HUES64 (cell line): Measurements from ENCODE around the gene NOTUM.
A peak's percentile ranks its signal among the peaks of the same experiment; 100 is the strongest.

Experiments used
- H3K27ac ChIP-seq: 2 replicates; pipeline ENCODE4 v1.7.0; 2013; ENCODE audit warnings: low read depth, low read length, inconsistent platforms
- H3K27me3 ChIP-seq: 2 replicates; pipeline ENCODE4 v1.6.1; 2013; ENCODE audit warnings: mild to moderate bottlenecking, low read length; ENCODE audit not compliant: insufficient read depth
- H3K36me3 ChIP-seq: 2 replicates; pipeline ENCODE4 v1.6.1; 2013; ENCODE audit warnings: mild to moderate bottlenecking, low read length; ENCODE audit not compliant: insufficient read depth
- H3K4me1 ChIP-seq: 2 replicates; pipeline ENCODE4 v1.6.1; 2013; ENCODE audit warnings: mild to moderate bottlenecking, low read length, moderate library complexity; ENCODE audit not compliant: insufficient read depth
- H3K4me3 ChIP-seq: 2 replicates; pipeline ENCODE4 v1.5.1; 2013; ENCODE audit warnings: mild to moderate bottlenecking, low read length, moderate library complexity
- H3K9ac ChIP-seq: 2 replicates; pipeline ENCODE4 v1.6.1; 2013; ENCODE audit warnings: mild to moderate bottlenecking, low read depth, low read length
- H3K9me3 ChIP-seq: 2 replicates; pipeline ENCODE4 v1.6.1; 2013; ENCODE audit warnings: low read depth, low read length; ENCODE audit not compliant: insufficient read depth
- WGBS: fragments of 150-250, 120-280 bp; methylation state at CpG from one replicate; pipeline ENCODE4 v1.1.7; 2013; ENCODE audit warnings: missing lambda C conversion rate; 5-methylcytosine and 5-hydroxymethylcytosine counted together

NOTUM gene

GRCh38 chr17:81915331-81915730, 45.7 kb downstream of the NOTUM start:
- Histone ChIP-seq H3K27me3 (peaks cover 3% of the 10 kb centered on the region), H3K4me3 (no peak overlapping the region), H3K9me3 (no peaks in the 10 kb centered on the region), H3K9ac (no peak overlapping the region), H3K27ac (no peak overlapping the region), H3K4me1 (peaks cover 6% of the 10 kb centered on the region; the same call in 1 of the 2 replicates), H3K36me3 (peaks cover 49% of the 10 kb centered on the region)
- 95% methylated on average over 12 of the region's 12 CpGs for WGBS

GRCh38 chr17:81914103-81914850, 46.7 kb downstream of the NOTUM start:
- no peak overlapping the region for H3K4me3 ChIP-seq
- H3K27ac ChIP-seq, result no peak overlapping the region
- peaks cover 38% of the 10 kb centered on the region for H3K36me3 ChIP-seq
- 96% methylated on average over 36 of the region's 36 CpGs for whole genome bisulfite sequencing
- peaks cover 6% of the 10 kb centered on the region; the same call in 1 of the 2 replicates for H3K4me1 ChIP-seq
- no peak overlapping the region for H3K9ac ChIP-seq
- H3K27me3 ChIP-seq, result peaks cover 10% of the 10 kb centered on the region
- H3K9me3 ChIP-seq, result no peaks in the 10 kb centered on the region

- Histone ChIP-seq H3K27ac (no peak overlapping the region), H3K9me3 (no peaks in the 10 kb centered on the region), H3K27me3 (peaks cover 10% of the 10 kb centered on the region), H3K9ac (no peak overlapping the region), H3K4me1 (peaks cover 6% of the 10 kb centered on the region; the same call in 1 of the 2 replicates), H3K4me3 (no peak overlapping the region), H3K36me3 (peaks cover 36% of the 10 kb centered on the region)
- 95% methylated on average over 31 of the region's 31 CpGs for WGBS
These were observed 47.4 kb downstream of the NOTUM start for GRCh38 chr17:81913394-81914102.

GRCh38 chr17:81912441-81913309, 48.3 kb downstream of the NOTUM start:
- no peak overlapping the region for H3K4me3 ChIP-seq
- peaks cover 10% of the 10 kb centered on the region for H3K27me3 ChIP-seq
- H3K9me3 ChIP-seq, result no peaks in the 10 kb centered on the region
- no peak overlapping the region for H3K27ac ChIP-seq
- H3K36me3 ChIP-seq, result peaks cover 36% of the 10 kb centered on the region
- H3K9ac ChIP-seq, result no peak overlapping the region
- H3K4me1 ChIP-seq, result peaks cover 6% of the 10 kb centered on the region; the same call in 1 of the 2 replicates
- 93% methylated on average over 31 of the region's 32 CpGs for WGBS

GRCh38 chr17:81911969-81912368, 49.0 kb downstream of the NOTUM start:
- H3K9ac ChIP-seq, result no peak overlapping the region
- peak overlapping the region; percentile 41 for H3K4me3 ChIP-seq
- peaks cover 36% of the 10 kb centered on the region for H3K36me3 ChIP-seq
- peaks cover 10% of the 10 kb centered on the region for H3K27me3 ChIP-seq
- no peaks in the 10 kb centered on the region for H3K9me3 ChIP-seq
- H3K4me1 ChIP-seq, result peaks cover 3% of the 10 kb centered on the region; the same call in 1 of the 2 replicates
- H3K27ac ChIP-seq, result peak overlapping the region; percentile 25; the same call in 1 of the 2 replicates
- WGBS, result 92% methylated on average over 19 of the region's 19 CpGs

- H3K9me3 ChIP-seq, result no peaks in the 10 kb centered on the region
- peak within 1 kb of the TSS; percentile 73 for H3K9ac ChIP-seq
- H3K4me3 ChIP-seq, result peak within 1 kb of the TSS; percentile 85
- 8% methylated on average over 69 of the region's 84 CpGs for WGBS
- peak within 1 kb of the TSS; percentile 29; the same call in 1 of the 2 replicates for H3K27ac ChIP-seq
- peaks cover 36% of the 10 kb centered on the region for H3K36me3 ChIP-seq
- no peaks in the 10 kb centered on the region for H3K4me1 ChIP-seq
- H3K27me3 ChIP-seq, result peaks cover 10% of the 10 kb centered on the region
These were observed 49.6 kb downstream of the NOTUM start, which contains the start of gene PCYT2 for GRCh38 chr17:81911277-81911961. PCYT2 (minus strand) TSS chr17:81911399; CDS start chr17:81911355, 44 bp downstream.

GRCh38 chr17:81910840-81911276, 50.1 kb downstream of the NOTUM start:
- Histone ChIP-seq H3K4me3 (peak overlapping the region; percentile 85), H3K27ac (peak overlapping the region; percentile 29; the same call in 1 of the 2 replicates), H3K4me1 (no peaks in the 10 kb centered on the region), H3K9me3 (no peaks in the 10 kb centered on the region), H3K9ac (peak overlapping the region; percentile 73), H3K27me3 (peaks cover 10% of the 10 kb centered on the region), H3K36me3 (peaks cover 33% of the 10 kb centered on the region)
- under 1% methylated on average over 55 of the region's 55 CpGs for WGBS

- H3K4me3 ChIP-seq, result peak overlapping the region; percentile 85
- H3K9ac ChIP-seq, result peak overlapping the region; percentile 73
- H3K36me3 ChIP-seq, result peaks cover 28% of the 10 kb centered on the region
- peaks cover 10% of the 10 kb centered on the region for H3K27me3 ChIP-seq
- H3K9me3 ChIP-seq, result no peaks in the 10 kb centered on the region
- 50% methylated on average over 23 of the region's 23 CpGs for WGBS
- peak overlapping the region; percentile 29; the same call in 1 of the 2 replicates for H3K27ac ChIP-seq
- H3K4me1 ChIP-seq, result no peaks in the 10 kb centered on the region
These were observed 50.8 kb downstream of the NOTUM start for GRCh38 chr17:81909966-81910839.

- whole genome bisulfite sequencing, result 94% methylated on average over 12 of the region's 12 CpGs
- Histone ChIP-seq H3K36me3 (peaks cover 23% of the 10 kb centered on the region), H3K9ac (no peak overlapping the region), H3K27me3 (peaks cover 10% of the 10 kb centered on the region), H3K27ac (no peak overlapping the region), H3K4me3 (no peak overlapping the region), H3K9me3 (no peaks in the 10 kb centered on the region), H3K4me1 (no peaks in the 10 kb centered on the region)
These were observed 51.8 kb downstream of the NOTUM start for GRCh38 chr17:81909231-81909630.
